HepG2 (cell line): ENCODE measurements around the gene PLIN4. TPM values are rescaled to one million over a fixed set of nuclear protein-coding genes. Genes with fewer than 3 reads are reported as not detected.

Source experiments
- ATAC-seq: fragments of 200-7000 bp; cut with Tn5 transposase; 3 replicates; pipeline ENCODE4 v1.9.1; 2020; ENCODE audit warnings: mild to moderate bottlenecking, moderate library complexity
- BruUV-seq: library from RNA; stranded (reverse); fragments of 400-500 nt; replicated peaks from 2 replicates; lab custom pipeline; 2021; lab: Mats Ljungman, UMichigan
- CTCF ChIA-PET: fragments of 300-600 bp; formaldehyde crosslinking; extraction: SDS; loops from one replicate; lab custom pipeline; 2021; ENCODE audit warnings: low total read pairs, inconsistent platforms, low intra/inter-chr PET ratio; lab: Yijun Ruan, JAX
- POLR2A ChIA-PET: fragments of 350-600 bp; sonication (Branson Sonifier 250); formaldehyde crosslinking; loops from one replicate; lab custom pipeline; 2020; ENCODE audit warnings: antibody characterized with exemption, inconsistent platforms; lab: Yijun Ruan, JAX
- DNase-seq: peaks from one replicate; pipeline ENCODE4 v3.0.0-alpha.2; 2015; ENCODE audit warnings: low spot score
- FAIRE-seq: peaks from 3 replicates; lab custom pipeline; 2011; peaks lifted over from hg19 to GRCh38; lab: Jason Lieb, UNC
- H2AFZ ChIP-seq: one replicate; pipeline ENCODE4 v1.6.1; 2011; ENCODE audit warnings: low read length, inconsistent platforms
- H3K27ac ChIP-seq: fragments of 300-600 bp; 3 replicates; pipeline ENCODE4 v1.8.0; 2011; ENCODE audit warnings: mixed run types, mild to moderate bottlenecking, mixed read lengths, low read length, inconsistent platforms; ENCODE audit not compliant: insufficient read depth; ENCODE audit errors: extremely low read length
- H3K27me3 ChIP-seq, 2 experiments: fragments of 200-600 bp in 1 of 2; 2 replicates in 1 of 2; 3 replicates in 1 of 2; pipeline versions ENCODE4 v1.6.0 to v1.8.0; 2011; ENCODE audit warnings: low read length in 2 of 2, mild to moderate bottlenecking in 2 of 2, moderate library complexity in 2 of 2, inconsistent platforms in 1 of 2; ENCODE audit not compliant: insufficient read depth in 2 of 2, control insufficient read depth in 1 of 2
- H3K36me3 ChIP-seq, 2 experiments: fragments of 200-600 bp in 1 of 2; replicated peaks in 1 of 2; 2 replicates in 1 of 2; 3 replicates in 1 of 2; pipeline versions ENCODE4 v1.5.1 to v1.8.0; 2011; ENCODE audit warnings: low read length in 2 of 2, inconsistent platforms in 1 of 2; ENCODE audit not compliant: insufficient read depth in 2 of 2, control insufficient read depth in 1 of 2
- H3K4me1 ChIP-seq: 2 replicates; pipeline ENCODE4 v1.5.1; 2012; ENCODE audit warnings: low read length, inconsistent platforms; ENCODE audit not compliant: insufficient read depth
- H3K4me2 ChIP-seq: 2 replicates; pipeline ENCODE4 v1.6.0; 2011; ENCODE audit warnings: low read depth, low read length, inconsistent platforms
- H3K4me3 ChIP-seq, 3 experiments: fragments of 200-600 bp in 1 of 3; sonication (generic), shearing (Covaris generic) in 1 of 3; replicated peaks in 1 of 3; 2 replicates each; pipeline ENCODE4 v1.5.1; 2011 to 2016; ENCODE audit warnings: low read length in 3 of 3, inconsistent platforms in 2 of 3, low read depth in 2 of 3, mild to moderate bottlenecking in 2 of 3, control low read depth in 1 of 3, mixed read lengths in 1 of 3; ENCODE audit not compliant: insufficient read depth in 1 of 3
- H3K79me2 ChIP-seq: one replicate; pipeline ENCODE4 v1.6.1; 2011; ENCODE audit warnings: low read length, inconsistent platforms; ENCODE audit not compliant: insufficient read depth
- H3K9ac ChIP-seq: 2 replicates; pipeline ENCODE4 v1.6.0; 2011; ENCODE audit warnings: mild to moderate bottlenecking, low read depth, low read length, inconsistent platforms; ENCODE audit not compliant: insufficient read depth
- H3K9me3 ChIP-seq: 2 replicates; pipeline ENCODE4 v1.5.1; 2012; ENCODE audit warnings: mild to moderate bottlenecking, low read length
- H4K20me1 ChIP-seq: 2 replicates; pipeline ENCODE4 v1.6.0; 2011; ENCODE audit warnings: inconsistent platforms, mild to moderate bottlenecking, low read length, moderate library complexity; ENCODE audit not compliant: insufficient read depth
- ATF4 ChIP-seq, 2 experiments: fragments of 450-650 bp in 1 of 2; sonication (generic) in 1 of 2; formaldehyde crosslinking; IDR thresholded peaks; 2 replicates each; pipeline versions ENCODE4 v1.5.0 to v1.8.0; 2020 to 2022; ENCODE audit warnings: mild to moderate bottlenecking in 1 of 2, missing genetic modification reagents in 1 of 2
- ATF5 ChIP-seq: sonication (generic); formaldehyde crosslinking; IDR thresholded peaks from 2 replicates; pipeline ENCODE4 v1.4.0; 2020; ENCODE audit warnings: mild to moderate bottlenecking, low read depth, missing genetic modification reagents
- GFI1 ChIP-seq: sonication (generic); formaldehyde crosslinking; IDR thresholded peaks from 2 replicates; pipeline ENCODE4 v1.5.0; 2020; ENCODE audit warnings: missing genetic modification reagents, mild to moderate bottlenecking, borderline replicate concordance
- HNF4A ChIP-seq: sonication (generic); formaldehyde crosslinking; IDR thresholded peaks from 2 replicates; pipeline ENCODE4 v1.4.0; 2020; ENCODE audit warnings: missing genetic modification reagents
- ONECUT2 ChIP-seq: sonication (generic); formaldehyde crosslinking; IDR thresholded peaks from 2 replicates; pipeline ENCODE4 v1.4.0; 2020; ENCODE audit warnings: missing genetic modification reagents
- SAFB2 ChIP-seq: sonication (generic); formaldehyde crosslinking; IDR thresholded peaks from 2 replicates; pipeline ENCODE4 v1.5.1; 2020; ENCODE audit warnings: missing genetic modification reagents, low read depth, mild to moderate bottlenecking, borderline replicate concordance
- ZNF121 ChIP-seq: sonication (generic); formaldehyde crosslinking; IDR thresholded peaks from 2 replicates; pipeline ENCODE4 v1.5.0; 2020; ENCODE audit warnings: mild to moderate bottlenecking, missing genetic modification reagents
- ZNF276 ChIP-seq: sonication (generic); formaldehyde crosslinking; IDR thresholded peaks from 2 replicates; pipeline ENCODE4 v1.4.0; 2020; ENCODE audit warnings: mild to moderate bottlenecking, low read depth, missing genetic modification reagents
- ZNF362 ChIP-seq: sonication (generic); formaldehyde crosslinking; IDR thresholded peaks from 2 replicates; pipeline ENCODE4 v1.4.0; 2020; ENCODE audit warnings: missing genetic modification reagents, mild to moderate bottlenecking, borderline replicate concordance
- WGBS: methylation state at CpG from one replicate; pipeline ENCODE4 v1.1.6; 2017; ENCODE audit warnings: low lambda C conversion rate; 5-methylcytosine and 5-hydroxymethylcytosine counted together
- in situ Hi-C: cut with HindIII; loops from 2 replicates; pipeline ENCODE4 v1.10.0; 2017; ENCODE audit warnings: low pct_unique_long_range_greater_than_20kb; ENCODE audit not compliant: extremely low pct_ligation_motif_present
- intact Hi-C: fragments of 100-400 bp; cut with micrococcal nuclease; formaldehyde crosslinking; loops from one replicate; pipeline ENCODE4 v1.10.0; 2022; ENCODE audit not compliant: unreplicated experiment
- polyA plus RNA-seq, 8 experiments: library from polyadenylated mRNA; depleted of rRNA in 3 of 8; stranded (reverse) in 7 of 8; unstranded in 1 of 8; fragments of >200 nt; fragmentation: Illumina TruSeq in 4 of 8; extraction: Trizol in 4 of 8; gene quantifications; 2 replicates each; pipeline versions ENCODE4 v1.2.1 to v1.2.3, GENCODE V29; 2011 to 2016; ENCODE audit warnings: low read depth in 4 of 8, missing spikeins in 1 of 8, mixed read lengths in 1 of 8; ENCODE audit not compliant: insufficient read depth in 1 of 8
- total RNA-seq, 5 experiments: library from RNA; depleted of rRNA; stranded (reverse); fragments of >200 nt; fragmentation: Illumina TruSeq; extraction: Trizol; gene quantifications; 2 replicates each; pipeline ENCODE4 v1.2.3, GENCODE V29; 2016; ENCODE audit warnings: low read depth in 1 of 5

Gene PLIN4
- total and polyA plus RNA-seq, 2 of the 13 experiments (the other 11 are each of a cell fraction or from before 2014, with no cell fraction given), result 1.1 to 1.3 TPM

GRCh38 chr19:4467835-4468234 is 50.5 kb downstream of the PLIN4 start:
- no peak overlapping the region for H3K4me3 ChIP-seq
- H3K36me3 ChIP-seq, result no peaks in the 10 kb centered on the region
- in situ Hi-C loops (no loop called here), intact Hi-C loops (no loop called here)
- peaks cover 5% of the 10 kb centered on the region for H3K79me2 ChIP-seq
- no peak overlapping the region for H2AFZ ChIP-seq
- no peaks in the 10 kb centered on the region for H3K9me3 ChIP-seq
- ChIA-PET POLR2A (no interaction called here), CTCF (no interaction called here)
- DNase-seq, result no peak
- no TSS peak for BruUV-seq
- H4K20me1 ChIP-seq, result no peaks in the 10 kb centered on the region
- no peak for FAIRE-seq
- H3K4me2 ChIP-seq, result no peak overlapping the region
- TF ChIP-seq HNF4A (CRISPR knock-in tag) (no peak), SAFB2 (CRISPR knock-in tag) (no peak), ATF5 (CRISPR knock-in tag) (no peak), ONECUT2 (CRISPR knock-in tag) (no peak)
- no peak overlapping the region for H3K9ac ChIP-seq
- no peak for ATAC-seq
- no peaks in the 10 kb centered on the region; a peak in 1 of 5 replicates for H3K27me3 ChIP-seq
- peaks cover 30% of the 10 kb centered on the region for H3K4me1 ChIP-seq
- WGBS, result 49% methylated on average over 3 of the region's 3 CpGs
- H3K27ac ChIP-seq, result no peak overlapping the region

GRCh38 chr19:4464815-4465581 is 53.3 kb downstream of the PLIN4 start:
- in situ Hi-C loops, result no loop called here
- CTCF ChIA-PET, result no interaction called here
- 0 out of 2 replicates have a peak, but pooled peaks have one; percentile 10 for TF ChIP-seq ZNF362 (CRISPR knock-in tag)
- TF ChIP-seq ZNF121 (CRISPR knock-in tag), result peak; percentile 91
- TF ChIP-seq ZNF276 (CRISPR knock-in tag), result no peak
- no peak for TF ChIP-seq GFI1 (CRISPR knock-in tag)
- 0 out of 4 replicates have a peak, but pooled peaks of 1 of the 2 experiments have one; percentile 5 for TF ChIP-seq ATF4 (CRISPR knock-in tag; IDR thresholded peaks at IDR 0.05)

More at GRCh38 chr19:4464815-4465581, 53.3 kb downstream of the PLIN4 start:
- no peak for DNase-seq
- Histone ChIP-seq H2AFZ (no peak overlapping the region), H3K9ac (no peak overlapping the region), H4K20me1 (no peaks in the 10 kb centered on the region), H3K4me2 (0 out of 2 replicates have a peak overlapping the region, but pooled peaks have one; percentile 27), H3K36me3 (no peaks in the 10 kb centered on the region), H3K9me3 (no peaks in the 10 kb centered on the region), H3K4me3 (no peak overlapping the region), H3K4me1 (peaks cover 23% of the 10 kb centered on the region), H3K27ac (no peak overlapping the region), H3K27me3 (no peaks in the 10 kb centered on the region), H3K79me2 (no peaks in the 10 kb centered on the region)
- ATAC-seq, result no peak
- no peak for FAIRE-seq
- intact Hi-C loops, result no loop called here
- WGBS, result 32% methylated on average over 8 of the region's 8 CpGs
- POLR2A ChIA-PET, result no interaction called here
- no TSS peak for BruUV-seq
